ENCODE measurements around the gene GALNT1.
A peak's percentile ranks its signal among the peaks of the same experiment; 100 is the strongest.

GALNT1 gene

GRCh38 chr18:35582899-35583558, 1.5 kb downstream of the GALNT1 start:
- DNase-seq: no peak

- no peak for DNase-seq
Measured at GRCh38 chr18:35584735-35585134, 3.2 kb downstream of the GALNT1 start.

DNA sequence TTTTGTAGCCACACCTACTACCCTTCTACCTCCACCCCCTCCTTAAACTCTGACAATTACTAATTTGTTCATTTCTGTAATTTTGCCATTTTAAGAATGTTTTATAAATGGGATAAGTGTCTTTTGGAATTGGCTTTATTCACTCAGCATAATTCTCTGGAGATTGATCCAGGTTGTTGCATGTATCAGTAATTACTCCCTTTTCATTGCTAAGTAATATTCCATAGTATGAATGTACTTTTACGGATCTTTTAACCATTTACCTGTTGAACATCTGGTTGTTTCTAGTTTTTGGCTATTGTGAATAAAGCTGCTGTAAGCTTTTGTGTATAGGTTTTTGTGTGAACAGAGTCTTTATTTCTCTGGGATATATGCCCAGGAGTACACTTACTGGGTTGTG, 4.1 kb downstream of the GALNT1 start:
- DNase-seq: no peak

GRCh38 chr18:35588122-35588521, 6.6 kb downstream of the GALNT1 start:
- DNase-seq: no peak

- DNase-seq: no peak
Measured at GRCh38 chr18:35588995-35589394, 7.5 kb downstream of the GALNT1 start.

GRCh38 chr18:35589546-35589945, 8.0 kb downstream of the GALNT1 start:
- no peak for DNase-seq

DNA sequence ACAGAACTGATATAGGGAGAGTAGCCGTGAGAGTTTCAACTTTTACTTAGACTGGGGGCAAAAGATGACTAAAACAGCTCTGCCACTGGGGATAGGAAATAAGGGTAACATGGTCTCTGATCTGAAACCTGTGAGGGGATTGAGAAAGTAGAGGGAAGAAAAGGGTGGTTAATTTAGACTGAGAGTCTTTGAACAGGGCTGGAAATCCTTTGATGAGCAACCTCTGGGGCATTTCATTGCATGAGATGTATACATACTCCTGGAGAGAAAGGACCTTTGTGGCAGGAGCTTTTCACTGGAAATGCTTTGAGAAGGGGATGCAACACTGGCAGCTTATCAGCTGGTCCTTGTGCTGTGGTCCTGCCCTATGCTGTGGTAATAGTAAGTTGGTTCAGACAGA, 9.4 kb downstream of the GALNT1 start:
- DNase-seq: no peak

DNA sequence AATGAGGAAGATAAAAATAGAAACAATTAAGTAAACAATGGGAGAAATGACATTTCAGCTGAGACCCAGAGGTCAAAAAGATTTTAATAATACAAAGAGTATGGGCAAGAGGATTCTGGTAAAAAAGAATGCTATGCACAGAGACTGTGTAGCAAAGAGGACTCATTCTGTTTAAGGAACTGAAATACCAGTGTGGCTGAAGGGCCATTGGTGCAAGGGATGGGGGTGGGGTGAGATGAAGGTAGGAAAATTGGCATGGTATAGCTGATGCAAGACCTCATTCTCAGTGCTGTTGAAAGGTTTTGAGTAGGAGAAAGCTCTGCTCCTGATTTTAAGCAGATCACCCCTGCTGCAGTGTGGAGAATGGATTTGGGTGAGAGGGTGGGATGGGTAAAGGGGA, 10.8 kb downstream of the GALNT1 start:
- DNase-seq: no peak

DNA sequence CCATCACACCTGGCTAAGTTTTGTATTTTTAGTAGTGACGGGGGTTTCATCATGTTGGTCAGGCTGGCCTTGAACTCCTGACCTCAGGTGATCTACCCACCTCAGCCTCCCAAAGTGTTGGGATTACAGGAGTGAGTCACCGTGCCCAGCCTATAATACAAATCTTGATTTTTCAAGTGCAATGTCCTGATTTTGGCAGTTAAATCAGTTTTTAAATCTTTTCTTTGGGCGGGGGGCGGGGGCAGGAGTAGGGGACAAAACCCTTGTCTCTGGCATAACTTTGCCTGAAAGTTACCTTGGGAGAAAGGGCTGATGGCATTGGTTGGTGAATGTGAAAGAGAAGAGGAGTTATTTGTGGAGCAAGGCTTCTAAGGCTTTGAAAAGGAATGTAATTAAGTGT, 12.3 kb downstream of the GALNT1 start:
- DNase-seq: no peak

DNA sequence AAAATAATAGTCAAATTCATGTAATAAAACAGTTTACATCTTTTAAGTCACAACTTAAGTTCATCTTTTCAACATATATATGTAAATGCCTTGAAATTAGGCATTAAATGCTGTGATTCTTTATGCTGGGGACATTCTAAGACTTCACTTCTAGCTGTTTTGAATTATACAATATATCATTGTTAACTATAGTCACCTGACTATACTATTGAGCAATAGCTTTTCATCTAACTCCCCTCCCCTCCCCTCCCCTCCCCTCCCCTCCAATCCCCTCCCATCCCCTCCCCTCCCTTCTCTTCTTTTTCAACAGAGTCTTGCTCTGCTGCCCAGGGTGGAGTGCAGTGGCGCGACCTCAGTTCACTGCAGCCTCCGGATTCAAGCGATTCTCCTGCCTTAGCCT, 16.2 kb downstream of the GALNT1 start:
- DNase-seq: no peak

- no peak for DNase-seq
Measured at GRCh38 chr18:35602193-35602820, 20.8 kb downstream of the GALNT1 start.

- no peak for DNase-seq
Measured at GRCh38 chr18:35603008-35603407, 21.5 kb downstream of the GALNT1 start.

GRCh38 chr18:35603528-35603927, 22.0 kb downstream of the GALNT1 start:
- DNase-seq: no peak

DNA sequence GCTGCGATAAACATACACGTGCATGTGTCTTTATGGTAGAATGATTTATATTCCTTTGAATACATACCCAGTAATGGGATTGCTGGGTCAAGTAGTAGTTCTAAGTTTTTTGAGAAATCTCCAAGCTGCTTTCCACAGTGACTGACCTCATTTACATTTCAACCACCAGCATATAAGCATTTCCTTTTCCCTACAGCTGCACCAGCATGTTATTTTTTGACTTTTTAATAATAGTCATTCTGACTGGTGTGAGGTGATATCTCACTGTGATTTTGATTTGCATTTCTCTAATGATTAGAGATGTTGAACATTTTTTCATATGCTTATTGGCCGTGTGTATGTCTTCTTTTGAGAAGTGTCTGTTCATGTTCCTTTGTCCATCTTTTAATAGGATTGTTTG, 22.8 kb downstream of the GALNT1 start:
- no peak for DNase-seq

- DNase-seq: no peak
Measured at GRCh38 chr18:35605686-35606417, 24.3 kb downstream of the GALNT1 start.

GRCh38 chr18:35609236-35609635, 27.7 kb downstream of the GALNT1 start:
- DNase-seq: no peak

DNA sequence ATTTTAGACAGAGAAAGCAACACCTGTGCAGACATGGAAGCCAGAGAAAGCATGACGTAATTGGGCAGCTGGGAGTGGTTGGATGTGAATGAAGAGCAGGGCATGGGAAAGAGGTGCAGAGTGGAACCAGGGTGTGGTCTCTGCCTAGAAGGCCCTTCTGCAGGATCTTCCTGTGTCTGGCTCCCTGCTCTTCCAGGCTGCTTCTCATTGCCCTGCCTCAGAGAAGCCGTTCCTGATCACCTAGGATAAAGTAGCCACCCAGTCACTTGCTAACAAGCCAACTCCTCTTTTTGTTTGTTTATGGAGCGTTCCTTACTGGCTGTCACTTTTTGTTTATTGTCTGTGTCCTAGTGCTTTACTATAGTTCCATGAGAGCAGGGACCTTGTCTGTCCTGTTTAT, 28.5 kb downstream of the GALNT1 start:
- no peak for DNase-seq

GRCh38 chr18:35610724-35611123, 29.2 kb downstream of the GALNT1 start:
- DNase-seq: no peak

- DNase-seq: no peak
Measured at GRCh38 chr18:35611518-35611917, 30.0 kb downstream of the GALNT1 start.

- no peak for DNase-seq
Measured at GRCh38 chr18:35616074-35616473, 34.5 kb downstream of the GALNT1 start.

DNA sequence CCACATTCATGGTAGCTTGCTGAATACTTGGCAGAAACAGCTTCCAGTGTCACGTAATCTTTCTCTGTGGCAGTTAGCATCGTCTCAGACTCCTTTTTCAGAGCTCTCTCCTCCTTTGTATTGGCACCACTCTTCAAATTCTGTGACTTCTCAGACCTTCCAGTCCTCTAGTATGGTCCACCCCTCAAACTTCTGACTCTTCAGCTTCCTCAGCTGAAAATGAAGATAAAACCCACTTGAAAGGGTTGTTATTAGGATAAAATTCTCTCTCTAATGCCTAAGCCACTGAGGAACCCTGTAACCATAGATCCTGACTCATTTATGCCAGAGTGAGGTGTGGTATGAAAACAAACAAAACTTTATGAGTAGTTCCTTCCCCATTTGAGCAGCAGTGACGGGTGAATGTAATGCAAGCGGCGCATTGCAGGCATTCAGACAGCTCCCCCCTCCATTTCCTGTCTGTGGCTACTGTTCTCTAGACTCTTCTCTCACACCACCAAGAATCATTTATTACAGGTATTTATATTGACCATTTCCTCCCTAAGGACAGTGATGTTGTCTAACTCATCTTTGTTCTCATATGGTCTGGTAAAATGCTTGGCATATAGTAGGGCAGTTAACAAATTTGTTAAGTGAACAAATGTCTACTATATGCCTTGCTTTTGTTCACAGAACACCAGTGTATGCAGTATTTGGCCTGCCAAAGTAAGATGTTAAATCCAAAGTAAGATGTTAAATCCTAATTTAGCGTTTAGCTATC, 35.3 kb downstream of the GALNT1 start:
- peak; percentile 20 to 92 for DNase-seq

- no peak for DNase-seq
Measured at GRCh38 chr18:35617865-35618264, 36.3 kb downstream of the GALNT1 start.

DNA sequence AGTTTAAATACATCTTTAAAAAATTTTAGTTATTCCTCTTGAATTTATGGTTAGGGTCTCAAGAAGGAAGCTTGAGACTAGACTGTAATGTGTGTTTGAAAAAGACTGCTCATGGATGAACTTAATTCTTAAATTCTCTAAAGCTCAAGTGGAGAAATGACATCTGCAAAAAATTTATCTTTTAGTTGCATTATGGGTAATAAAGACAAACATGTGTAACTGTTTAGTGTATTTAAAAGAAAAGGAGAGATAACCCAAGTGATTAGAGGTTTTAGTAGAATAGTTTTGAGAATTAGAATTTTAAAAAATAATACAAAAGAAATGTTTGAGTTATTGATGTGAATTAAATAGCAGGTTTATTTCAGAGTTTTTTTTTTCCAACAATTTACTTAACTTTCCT, 36.7 kb downstream of the GALNT1 start:
- no peak for DNase-seq

DNA sequence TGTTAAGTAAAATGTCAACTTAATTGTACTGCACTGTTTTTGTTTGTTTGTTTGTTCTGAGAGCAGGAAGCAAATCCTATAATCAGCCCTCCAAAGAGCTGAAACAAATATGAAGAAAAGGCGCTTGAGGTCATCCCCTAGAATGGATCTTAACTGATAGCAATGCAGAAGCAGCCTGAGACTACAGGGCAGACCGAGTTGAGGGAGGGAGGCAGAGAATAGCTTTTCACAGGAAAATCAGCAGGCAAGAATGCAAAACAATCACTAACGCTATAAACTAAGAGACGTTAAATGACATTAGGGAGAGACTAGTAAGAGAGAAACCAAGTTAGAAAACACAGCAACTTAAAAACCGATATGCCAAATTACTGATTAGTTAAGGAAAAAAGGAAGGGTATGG, 37.2 kb downstream of the GALNT1 start:
- no peak for DNase-seq
